Activated CD4-positive, alpha-beta T cell treated with anti-CD3 and anti-CD28 coated beads for 48 hours (primary cell): ENCODE data around the gene CTR9.
A peak's percentile ranks its signal among the peaks of the same experiment; 100 is the strongest.

ENCODE experiments used
- DNase-seq: peaks from one replicate; pipeline ENCODE4 v3.0.0-alpha.2; 2020

The CTR9 gene

DNA sequence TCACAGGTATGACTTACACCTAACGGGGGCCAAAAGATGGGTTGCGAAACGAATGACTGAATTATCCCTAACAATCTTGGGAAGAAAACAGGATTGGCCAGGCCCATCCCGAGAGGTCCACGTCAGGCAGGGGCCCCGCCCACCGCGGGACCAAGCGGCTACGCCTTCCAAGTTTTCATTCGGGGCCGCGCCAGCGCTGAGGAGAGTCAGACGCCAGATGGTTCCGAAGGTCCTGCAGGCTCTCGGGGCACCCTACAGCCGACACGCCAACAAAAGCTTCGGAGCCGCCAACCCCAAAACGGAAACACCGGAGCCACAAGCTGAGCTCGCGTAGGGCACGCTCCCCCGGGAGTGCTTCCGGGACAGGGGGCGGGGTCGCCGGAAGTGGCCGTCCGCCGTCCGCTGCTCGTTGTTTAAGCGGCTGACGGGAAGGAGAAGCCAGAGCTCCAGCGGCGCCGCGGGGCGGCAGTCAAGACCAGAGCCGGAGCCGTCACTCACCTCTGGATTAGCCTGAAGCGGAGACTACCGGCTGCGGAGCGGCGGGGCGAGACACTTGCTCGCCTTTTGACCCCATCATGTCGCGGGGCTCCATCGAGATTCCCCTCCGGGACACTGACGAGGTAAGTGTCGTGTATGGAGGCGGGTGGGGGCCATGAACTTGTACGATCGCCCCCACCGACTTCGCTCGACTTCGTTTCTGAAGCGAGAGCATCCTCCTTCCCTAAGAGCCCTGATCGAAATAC is at the start of gene CTR9:
CTR9 (plus strand) TSS at position 409 of the 743 bp plus-strand sequence; CDS start at position 576, 167 bp downstream.
- peak; percentile 96 for DNase-seq

DNA sequence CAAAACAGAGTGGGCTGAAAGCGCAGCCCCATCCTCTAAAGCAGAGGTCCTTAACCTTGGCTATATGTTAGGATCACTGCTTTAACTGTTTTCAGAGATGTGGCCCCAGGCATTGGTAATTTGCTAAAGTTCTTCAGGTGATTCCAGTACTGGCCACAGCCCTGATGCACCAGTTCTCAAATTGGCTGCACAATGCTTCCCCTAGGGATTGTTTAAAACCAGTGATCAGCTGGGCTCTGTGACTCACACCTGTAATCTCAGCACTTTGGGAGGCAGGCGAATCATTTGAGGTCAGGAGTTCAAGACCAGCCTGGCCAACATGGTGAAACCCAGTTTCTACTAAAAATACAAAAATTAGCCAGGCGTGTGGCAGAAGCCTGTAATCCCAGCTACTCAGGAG is 49.1 kb upstream of the CTR9 start:
- no peak for DNase-seq

DNA sequence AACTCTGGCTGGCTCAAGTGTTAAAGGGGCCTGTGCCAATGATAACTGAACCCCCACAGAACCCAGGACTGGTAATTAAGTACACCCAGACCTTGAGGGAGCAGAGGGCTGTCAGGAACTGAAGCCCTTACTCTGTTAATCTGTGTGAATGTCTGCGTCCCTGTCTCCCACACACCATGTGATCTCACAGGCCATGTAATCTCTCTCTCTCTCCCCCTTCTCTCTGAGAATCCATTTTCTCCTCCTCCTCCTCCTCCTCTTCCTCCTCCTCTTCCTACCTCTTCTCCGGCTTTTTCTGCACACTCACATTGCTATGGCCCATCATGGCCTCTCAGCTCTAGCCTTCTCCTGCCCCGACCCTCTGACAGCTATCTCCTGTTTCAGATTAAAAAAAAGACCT is 42.9 kb upstream of the CTR9 start:
- no peak for DNase-seq

DNA sequence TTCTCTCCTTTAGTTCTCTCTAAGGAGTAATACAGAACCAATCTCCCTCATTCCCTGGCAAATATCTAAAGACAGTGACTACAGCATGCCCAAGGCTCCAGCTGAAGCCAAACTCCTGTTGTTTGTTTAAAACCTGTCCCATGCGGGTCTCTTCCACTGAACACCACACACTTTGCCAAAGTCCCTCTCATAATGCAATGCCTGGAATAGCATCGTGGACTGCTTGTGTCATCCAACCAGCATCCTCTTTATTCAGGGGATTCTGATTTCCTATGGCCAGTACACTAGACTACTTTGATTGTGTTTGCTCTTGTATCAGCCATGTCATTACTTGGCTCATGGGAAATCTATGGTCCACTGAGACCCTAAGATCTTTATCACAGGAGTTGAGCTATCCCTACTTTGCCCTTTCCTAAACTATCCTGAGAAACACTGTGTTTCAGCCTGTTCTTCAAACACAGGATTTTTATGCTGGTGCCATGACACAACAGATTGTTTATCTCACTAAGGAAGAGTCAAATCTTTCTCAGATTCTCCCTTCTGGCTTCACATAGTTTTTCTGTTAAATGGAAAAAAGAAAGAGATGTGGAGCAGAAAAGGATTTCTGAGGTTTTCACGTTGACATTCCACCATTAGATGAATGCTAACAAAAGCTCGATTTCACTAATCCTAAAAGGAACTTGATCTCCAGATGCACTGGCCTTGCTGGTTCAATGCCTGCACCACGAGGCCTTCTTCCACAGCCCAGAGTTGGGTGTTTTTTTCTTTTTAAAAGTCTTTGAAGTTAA is 41.6 kb upstream of the CTR9 start:
- DNase-seq, result no peak

DNA sequence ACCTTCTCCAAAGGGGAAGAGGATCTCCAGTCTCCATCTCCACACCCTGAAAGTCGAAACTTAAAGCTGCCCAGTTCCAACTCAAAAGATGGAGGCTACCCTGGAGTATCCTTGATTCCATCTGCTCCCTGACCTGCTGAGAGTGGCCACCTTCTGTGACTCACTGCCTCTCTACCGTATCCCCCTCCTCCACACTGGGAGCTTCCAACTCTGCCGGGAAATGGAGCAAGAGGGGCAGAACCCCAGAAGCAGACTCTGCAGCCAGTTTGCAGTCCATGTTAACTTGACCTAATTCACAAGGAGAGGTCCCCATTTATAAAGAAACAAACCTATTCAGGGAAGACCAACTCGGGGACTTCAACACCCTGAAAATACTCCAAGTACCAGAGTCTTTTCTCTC is 35.5 kb upstream of the CTR9 start:
- DNase-seq, result no peak

DNA sequence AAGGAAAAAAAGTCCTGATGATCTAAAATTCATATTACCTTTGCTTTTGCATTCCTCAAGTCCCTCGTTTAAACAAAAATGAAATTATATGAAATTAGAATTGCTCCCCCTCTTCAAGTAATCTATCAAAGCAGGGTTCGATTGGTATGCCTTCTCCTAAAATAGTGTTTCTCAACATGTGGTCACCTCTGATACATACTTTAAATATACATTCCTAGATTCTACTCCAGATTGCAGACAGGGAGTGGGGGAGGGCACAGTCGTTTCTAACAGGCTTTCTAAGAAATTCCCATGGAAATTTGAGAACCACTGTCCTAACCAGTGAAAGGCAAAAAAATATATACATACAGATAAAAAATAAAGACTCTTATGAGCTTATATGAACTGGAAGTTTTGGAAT is 34.9 kb upstream of the CTR9 start:
- DNase-seq, result no peak

DNA sequence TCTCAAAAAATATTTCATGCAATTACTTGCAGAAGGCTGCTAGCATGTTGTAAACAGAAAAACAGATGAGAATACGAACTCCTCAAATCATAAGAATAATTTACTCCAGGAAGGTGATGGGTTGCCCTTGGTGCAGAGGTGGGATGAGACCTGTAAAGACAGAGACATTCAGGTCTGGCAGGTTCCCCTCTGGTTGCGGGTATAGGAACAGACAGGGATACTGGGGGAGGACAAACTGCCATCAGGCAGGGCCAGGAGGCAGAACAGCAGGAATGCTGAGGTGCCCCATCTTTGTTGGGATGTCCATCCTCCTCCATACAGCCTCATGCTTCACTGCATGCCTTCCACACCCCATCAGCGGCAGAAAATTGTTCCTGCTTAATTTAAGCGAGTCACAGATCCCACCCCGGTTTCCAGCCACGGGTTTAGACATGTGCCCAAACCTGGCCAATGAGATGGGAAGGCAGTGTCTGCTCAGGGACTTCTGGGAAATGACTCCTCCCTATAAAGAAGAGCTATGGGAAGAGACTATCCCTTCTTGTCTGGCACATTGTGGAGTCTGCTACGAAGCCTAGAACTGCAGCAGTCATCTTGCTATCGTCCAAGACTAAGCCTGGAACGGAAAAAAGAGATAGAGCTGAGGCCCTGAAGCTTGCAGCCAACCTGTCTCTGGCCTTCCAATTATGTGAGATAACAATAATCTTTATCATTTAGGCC is 34.3 kb upstream of the CTR9 start:
- DNase-seq, result no peak

DNA sequence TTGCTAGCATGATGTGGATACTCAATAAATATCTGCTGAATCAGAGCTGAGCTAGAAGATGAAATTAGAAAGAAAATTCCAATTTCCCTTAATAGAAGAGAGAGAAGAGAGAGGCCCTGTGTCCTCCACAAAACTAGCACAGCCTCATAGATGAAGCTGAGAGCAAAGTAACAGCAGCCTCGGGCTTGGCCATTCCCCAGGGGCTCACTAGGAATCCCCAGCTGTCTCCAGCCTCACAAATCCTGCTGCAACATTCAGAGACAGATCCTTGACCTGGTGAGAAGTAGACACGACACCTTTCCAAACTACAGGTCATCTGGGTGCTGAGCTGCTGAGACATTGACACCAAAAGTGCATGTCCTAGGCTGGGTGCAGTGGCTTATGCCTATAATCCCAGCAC is 31.4 kb upstream of the CTR9 start:
- no peak for DNase-seq

DNA sequence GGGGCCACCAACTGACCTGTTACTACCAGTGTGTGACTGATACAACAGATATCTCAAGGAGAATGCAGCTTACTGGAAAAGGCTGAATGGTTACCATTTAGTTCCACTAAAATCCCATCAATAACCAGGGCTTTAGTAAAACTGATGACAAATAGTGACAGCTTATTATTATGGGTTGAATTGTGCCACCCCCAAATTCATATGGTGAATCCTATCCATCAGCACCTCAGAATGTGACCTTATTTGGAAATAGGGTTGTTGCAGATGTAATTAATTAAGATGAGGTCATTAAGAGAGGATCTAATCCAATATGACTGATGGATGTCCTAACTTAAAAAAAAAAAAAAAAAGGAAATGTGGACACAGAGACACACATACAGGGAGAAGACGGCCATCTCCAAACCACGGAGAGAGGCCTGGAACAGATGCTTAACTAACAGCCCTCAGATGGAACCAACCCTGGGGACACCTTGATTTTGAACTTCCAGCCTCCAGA is 30.1 kb upstream of the CTR9 start:
- no peak for DNase-seq

DNA sequence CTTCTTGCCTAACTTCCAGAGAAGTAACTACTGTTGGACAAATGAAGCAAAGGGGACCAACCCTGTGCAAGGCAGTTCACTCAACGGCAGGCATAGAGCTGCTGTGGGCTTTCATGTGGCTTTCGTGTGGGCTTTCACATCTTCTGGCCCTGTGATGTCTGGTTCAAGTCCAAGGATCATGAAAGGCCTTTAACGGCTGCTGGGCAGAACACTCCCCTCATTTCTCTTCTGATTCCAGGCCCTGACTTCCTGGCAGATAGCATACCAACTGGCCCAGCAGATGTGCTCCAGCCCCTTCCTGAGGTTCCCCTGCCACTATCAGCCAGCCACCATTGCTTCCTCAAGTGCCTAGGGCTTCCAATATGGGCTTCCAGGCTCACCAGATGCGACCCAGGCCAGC is 28.7 kb upstream of the CTR9 start:
- DNase-seq, result no peak

DNA sequence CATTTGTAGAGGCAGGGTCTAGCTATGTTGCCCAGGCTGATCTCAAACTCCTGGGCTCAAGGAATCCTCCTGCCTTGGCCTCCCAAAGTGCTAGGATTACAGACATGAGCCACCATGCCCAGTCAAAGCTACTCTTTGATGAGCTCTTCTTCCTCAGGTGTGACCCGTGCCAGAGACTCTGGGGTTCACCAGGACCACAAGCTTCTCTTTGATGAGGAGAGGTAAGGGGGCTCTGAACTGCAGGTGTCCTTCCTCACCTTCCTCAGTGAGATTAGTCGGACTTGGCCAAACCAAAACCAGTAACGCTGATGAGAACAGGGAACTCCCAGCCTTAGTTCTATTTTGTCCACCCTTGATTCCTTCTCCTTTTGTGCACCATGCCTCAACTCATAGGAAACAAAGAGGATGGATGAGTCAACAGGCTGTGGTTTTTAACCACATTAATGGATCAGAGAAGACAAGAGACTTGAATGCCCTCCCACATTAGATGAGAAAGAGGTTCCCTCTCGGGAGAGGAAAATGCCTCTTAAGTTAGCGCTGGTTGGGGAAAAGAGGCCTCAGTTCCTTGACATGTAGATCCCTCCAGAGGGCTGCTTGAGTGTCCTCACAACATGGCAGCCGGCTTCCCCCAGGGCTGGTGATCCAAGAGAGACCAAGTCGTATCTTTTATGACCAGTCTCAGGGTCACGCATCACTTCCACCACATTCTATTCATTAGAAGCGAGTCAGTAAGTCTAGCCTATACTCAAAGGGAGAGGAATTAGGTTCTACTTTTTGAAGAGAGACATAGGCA is 25.7 kb upstream of the CTR9 start:
- peak; percentile 61 for DNase-seq

DNA sequence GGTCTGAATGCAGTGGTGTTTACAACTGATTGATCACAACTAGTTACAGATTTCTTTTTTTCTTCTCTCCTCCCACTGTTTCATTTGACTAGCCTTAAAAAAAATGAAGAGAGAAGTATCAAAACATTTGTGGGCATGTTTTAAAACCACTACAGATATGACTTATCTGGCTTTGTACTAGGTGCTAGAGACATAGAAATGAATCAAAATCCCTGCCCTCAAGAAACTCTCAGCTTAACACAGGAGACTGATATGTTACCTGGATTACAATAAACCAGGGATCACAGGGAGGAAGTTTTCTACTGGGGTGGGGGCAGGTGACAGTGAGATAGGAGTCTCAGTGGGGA is 25.2 kb upstream of the CTR9 start:
- DNase-seq, result no peak

DNA sequence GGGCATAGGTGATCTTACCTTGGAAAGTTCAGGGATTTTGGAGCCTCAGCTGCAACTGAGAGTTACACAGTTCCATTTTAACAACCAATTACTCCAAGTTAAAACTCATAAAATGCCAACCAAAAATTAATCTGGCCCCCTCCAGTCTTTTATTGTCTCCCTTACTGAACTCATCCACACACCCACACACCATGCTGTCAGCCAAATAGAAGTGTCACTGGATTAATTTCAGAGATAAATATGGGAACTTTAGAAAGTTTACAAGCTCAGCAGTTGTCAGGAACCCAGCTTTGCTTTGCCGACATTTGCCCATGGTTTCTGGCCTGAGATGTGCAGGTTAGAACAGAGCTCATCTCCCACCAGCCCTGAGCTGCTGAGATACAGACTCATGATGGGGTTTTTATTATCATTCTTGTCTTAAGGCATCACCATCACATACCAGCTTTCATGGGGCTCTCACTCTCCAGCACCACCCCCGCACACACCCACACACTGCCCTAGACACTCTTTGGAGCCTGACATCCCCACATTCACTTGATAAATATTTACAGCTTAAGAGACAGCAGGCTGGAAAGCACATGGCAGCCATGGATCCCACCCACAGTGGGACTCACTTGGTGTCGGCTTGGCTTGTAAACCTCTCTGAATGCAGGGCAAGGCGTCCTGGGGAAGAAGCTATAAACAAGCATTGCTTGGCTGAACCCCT is 23.7 kb upstream of the CTR9 start:
- no peak for DNase-seq

DNA sequence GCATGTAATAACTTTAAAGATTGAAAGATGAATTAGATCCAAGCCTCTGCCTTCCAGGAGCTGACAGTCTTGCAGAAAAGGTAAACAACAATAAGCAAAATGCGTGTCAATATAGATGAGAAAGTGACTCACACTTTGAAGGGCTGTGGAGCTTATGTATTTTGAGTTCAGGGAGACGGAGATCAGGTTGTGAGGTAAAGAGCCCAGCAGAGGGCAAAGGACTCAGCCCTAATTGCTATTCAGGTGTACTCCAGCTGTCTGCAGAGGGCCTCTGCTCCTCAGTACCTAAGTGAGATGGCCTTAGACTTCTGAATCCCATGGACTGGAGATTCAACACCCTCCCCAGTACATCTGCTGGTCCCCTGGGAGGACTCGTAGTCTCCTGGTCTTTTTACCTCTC is 22.9 kb upstream of the CTR9 start:
- no peak for DNase-seq

DNA sequence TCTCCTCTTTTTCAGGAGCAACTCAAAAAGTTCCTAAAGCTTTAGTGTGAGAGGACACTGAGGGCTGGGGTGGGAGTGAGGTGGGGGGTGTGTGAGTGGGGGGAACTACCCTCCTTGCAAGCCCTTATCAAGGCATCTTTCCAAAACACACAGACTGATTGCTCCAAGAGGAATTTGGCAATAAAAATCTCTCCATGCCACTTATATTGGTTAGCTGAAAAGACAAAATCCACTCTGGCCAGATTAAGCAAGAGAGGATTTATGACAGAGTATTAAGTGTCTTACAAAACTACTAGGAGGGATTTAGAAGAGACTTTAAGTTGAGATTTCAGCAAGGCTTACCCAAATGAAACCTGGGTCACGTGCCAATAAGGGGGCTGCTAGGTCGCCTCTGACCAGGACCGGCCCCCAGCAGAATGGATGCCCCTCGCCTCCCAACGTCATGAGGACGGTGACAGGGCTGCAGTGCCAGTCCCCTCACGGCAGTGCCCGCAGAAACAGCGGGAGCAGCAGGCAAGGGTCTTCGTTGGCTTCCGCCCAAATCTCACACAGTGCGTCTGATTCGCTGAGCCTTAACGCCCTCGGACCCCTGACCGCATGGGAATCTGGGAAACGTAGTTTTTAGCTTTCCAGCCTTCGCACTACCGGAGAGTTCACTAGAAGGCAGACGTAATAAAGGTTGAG is 22.1 kb upstream of the CTR9 start:
- DNase-seq, result no peak

DNA sequence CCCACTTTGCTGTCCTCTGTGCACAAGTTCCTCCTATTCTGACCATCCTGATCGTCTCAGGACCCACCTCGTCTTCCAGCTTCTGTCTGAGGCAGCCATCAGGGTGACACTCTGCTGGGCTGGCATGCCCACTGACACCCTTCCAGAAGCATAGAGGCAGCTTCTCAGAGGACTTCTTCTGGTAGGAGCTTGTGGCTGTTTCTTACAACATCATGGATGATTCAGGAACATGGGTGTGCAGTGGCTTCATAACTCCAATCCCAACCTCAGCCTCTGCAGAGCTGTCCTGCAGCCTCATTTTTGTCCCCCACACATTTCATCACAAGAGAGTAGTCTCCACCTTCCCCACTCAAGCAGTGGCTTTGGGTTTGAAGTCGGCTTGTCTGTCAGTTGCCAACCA is 20.9 kb upstream of the CTR9 start:
- no peak for DNase-seq

DNA sequence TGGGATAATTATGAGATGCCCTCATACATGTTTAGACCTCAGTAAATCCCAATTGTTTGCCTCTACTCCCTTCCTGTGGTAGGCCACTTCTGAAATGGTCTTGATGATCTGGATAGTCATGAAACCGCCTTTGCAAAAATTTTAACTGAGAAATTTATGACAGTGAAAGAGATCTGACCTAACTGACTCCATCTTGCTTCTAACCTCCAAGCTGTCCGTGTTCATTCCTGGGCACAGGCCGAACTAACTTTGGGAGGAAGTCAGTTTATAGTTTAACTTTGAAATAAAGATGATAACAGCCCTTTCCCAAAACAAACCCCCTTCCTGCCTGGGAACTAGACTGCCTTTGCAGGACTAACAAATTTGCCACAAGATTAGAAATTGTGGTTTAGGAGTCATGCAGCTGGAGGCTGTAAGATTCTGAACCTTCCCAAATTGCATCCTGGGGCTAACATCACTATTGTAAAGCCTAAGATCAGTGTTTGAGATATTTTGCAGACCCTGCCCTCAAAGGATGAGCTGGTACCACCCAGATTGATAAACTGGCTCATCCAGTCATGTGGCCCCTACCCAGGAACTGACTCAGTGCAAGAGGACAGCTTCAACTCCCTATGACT is 19.9 kb upstream of the CTR9 start:
- no peak for DNase-seq

DNA sequence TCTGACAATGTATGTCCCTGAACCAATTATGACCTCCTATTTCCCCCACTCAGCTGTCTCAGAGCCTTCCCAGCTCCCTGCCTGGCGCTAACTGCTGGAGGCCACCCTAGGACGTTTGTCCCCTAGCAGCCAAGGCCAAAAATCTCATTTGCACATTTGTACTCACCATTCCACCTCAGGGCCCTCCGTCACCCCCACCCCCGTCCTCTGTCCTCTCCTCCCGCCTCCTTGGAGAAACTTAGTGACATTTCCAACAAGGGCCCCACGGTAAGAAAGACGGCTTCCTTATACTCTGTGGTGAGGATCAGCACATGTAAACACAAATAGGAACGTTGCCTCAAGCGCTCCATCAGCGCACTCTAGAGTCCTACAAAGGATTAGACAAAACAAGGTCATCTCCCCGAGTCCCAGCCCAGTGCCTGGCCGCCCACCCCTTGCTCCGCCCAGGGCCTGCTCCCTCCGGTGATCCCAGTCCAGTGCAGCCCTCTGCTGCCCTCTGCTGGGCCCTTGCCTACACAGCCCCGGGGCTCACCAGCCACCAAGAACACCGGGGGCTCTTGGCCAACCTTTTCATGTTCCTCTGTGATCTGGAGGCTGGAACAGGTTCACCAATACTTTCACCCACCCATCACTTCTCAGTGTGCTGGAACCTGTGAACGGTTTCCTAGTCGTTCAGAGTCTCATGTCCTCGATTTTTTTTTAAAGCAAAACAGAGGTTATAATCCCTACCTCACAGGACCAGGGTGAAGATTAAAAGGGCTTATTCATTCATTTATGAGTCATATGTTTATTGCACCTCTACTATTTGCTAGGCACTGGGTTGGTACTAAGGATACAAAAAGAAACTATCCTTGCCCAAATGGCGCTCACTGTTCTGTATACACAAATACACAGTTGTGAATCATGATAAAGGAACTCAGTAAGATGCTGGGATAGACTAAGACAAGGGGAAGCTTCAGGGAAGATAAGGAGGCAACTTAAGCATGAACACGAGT is 15.3 kb upstream of the CTR9 start:
- DNase-seq, result peak; percentile 94

DNA sequence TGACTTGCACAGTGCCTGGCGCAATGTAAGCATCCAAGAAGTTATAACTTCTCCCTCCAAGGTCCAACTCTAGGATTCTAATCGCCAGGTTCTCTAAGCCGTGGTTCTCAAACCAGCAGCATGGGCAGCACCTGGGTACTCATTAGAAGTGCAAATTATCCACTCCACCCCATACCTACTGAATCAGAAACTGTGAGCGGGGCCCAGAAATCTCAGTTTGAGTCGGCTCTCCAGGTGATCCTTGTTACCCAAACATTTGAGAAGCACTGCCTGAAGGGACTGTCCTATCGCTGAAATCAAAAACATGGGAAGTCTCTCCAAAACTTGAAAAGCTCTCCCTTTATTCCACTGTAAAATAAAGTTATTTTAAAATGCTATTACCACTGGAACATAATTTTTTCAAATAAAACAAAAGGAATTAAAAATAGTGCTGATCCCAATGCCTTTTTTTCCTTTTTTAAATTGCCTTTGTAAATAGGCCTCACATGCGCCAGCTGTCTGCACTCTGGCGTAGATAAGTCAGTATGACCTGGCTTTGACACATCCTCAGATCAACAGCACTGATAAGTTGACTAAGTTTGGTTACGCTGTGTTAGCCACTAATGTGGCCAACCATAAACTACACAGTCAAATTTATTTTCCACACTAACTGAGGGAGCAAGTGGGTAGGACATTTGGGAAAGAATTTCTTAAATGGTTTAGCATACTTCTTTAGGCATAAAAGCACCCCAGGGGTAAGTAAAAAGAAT is 8.4 kb upstream of the CTR9 start:
- DNase-seq, result peak; percentile 43
